GM12891 (cell line): ENCODE measurements around the gene CBR1.

Experiments
- DNase-seq: peaks from one replicate; pipeline ENCODE4 v3.0.0; 2011; ENCODE audit warnings: low spot score; ENCODE audit not compliant: insufficient read length
- FAIRE-seq: peaks from 2 replicates; lab custom pipeline; 2011; peaks lifted over from hg19 to GRCh38; lab: Jason Lieb, UNC
- PAX5 ChIP-seq: IDR thresholded peaks from 2 replicates; pipeline ENCODE4 v1.6.1; 2011; ENCODE audit warnings: low read length, moderate library complexity, mild to moderate bottlenecking; ENCODE audit not compliant: insufficient read depth, severe bottlenecking
- POLR2A ChIP-seq: IDR thresholded peaks from 2 replicates; pipeline ENCODE4 v1.6.1; 2011; ENCODE audit warnings: low read depth, low read length, control low read depth
- POLR2AphosphoS5 ChIP-seq: IDR thresholded peaks from 2 replicates; pipeline ENCODE4 v1.6.1; 2011; ENCODE audit warnings: low read depth, low read length, control low read depth
- POU2F2 ChIP-seq: IDR thresholded peaks from 2 replicates; pipeline ENCODE4 v1.6.1; 2011; ENCODE audit warnings: low read depth, mild to moderate bottlenecking, control low read depth, low read length, moderate library complexity
- SPI1 ChIP-seq: IDR thresholded peaks from 2 replicates; pipeline ENCODE4 v1.6.1; 2011; ENCODE audit warnings: low read depth, low read length, control low read depth
- TAF1 ChIP-seq: IDR thresholded peaks from 2 replicates; pipeline ENCODE4 v1.6.1; 2011; ENCODE audit warnings: low read depth, low read length, control low read depth

CBR1 gene

DNA sequence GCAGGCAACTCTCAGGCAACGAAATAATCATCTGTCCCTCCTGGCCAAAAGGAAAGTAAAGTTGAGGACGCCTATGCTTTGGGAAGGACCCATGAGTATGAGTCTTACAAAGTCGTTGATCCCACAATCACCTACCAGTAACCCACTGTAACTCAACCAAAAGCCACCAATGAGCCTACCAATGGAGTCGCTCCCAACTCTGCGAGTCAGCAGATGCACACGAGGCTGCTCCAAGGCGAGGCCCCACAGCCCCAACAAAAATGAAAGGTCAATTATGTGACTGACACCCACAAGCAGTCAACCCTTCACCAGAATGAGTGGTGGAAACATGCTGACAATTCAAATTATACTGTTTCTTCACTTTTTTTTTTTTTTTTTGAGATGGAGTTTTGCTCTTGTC, 21.5 kb upstream of the CBR1 start:
- FAIRE-seq, result no peak
- DNase-seq, result no peak
- no peak for TF ChIP-seq TAF1
- TF ChIP-seq POLR2AphosphoS5, result no peak
- TF ChIP-seq SPI1, result no peak
- TF ChIP-seq POLR2A, result no peak
- TF ChIP-seq PAX5, result no peak
- no peak for TF ChIP-seq POU2F2

DNA sequence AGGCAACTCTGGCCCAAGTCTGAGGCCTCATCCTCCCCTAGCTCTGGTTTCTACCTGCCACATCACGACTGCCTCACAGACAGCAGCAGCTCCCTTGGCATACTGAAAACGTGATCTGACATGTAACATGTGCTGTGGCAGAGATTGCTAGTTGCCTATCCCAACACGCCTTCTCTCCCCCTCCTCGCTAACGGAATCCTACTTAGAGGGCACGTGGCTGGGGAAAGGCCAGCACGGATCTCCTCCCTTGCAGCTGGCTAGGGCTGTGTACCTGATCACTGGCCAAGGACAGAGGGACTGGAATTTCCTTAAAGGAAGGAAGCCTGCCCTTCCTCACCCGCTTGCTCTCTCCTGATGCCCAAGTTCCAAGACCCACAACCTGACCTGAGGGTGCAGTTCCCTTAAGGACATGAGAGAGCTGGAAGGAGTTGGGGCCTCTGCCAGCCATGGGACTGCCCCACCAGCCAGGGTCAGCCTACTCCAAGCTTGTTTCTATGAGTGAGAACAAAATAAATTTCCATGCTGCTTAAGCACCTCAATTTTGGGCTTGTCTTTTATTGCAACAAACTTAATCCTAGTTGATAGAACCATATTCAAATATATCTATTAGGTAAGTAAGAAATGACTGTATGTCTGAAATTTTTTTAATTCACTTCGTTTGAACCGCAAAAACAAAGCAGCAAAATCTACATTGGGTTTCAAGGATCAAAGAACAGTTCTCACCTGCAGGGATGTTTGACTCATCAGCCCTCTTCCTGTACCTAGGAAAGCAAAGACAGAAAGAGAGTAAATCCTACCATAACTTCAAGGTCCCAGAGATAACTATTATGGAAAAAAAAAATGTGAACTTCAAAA, 16.7 kb upstream of the CBR1 start:
- TF ChIP-seq POU2F2, result no peak
- FAIRE-seq (no peak), DNase-seq (no peak)

DNA sequence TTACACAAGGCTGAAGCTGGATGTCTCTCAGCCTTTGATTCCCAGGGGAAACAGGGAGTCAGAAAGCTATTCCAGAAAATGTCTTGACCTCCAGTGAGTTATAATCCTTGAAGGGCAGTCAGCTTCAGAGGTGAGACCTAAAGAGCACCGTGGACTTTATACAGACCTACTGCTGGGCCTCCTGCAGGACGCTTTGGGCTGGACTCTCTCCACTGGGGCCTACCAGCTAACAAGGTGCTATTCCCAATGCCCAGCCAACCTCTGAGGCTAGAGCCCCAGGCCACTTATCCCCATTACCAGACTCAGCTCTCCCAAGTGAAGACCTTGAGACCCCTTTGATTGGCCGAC, 16.1 kb upstream of the CBR1 start:
- DNase-seq, result no peak
- no peak for FAIRE-seq
- no peak for TF ChIP-seq POLR2AphosphoS5
- TF ChIP-seq PAX5, result no peak
- TF ChIP-seq POLR2A, result no peak
- TF ChIP-seq SPI1, result no peak
- TF ChIP-seq POU2F2, result no peak
- TF ChIP-seq TAF1, result no peak

DNA sequence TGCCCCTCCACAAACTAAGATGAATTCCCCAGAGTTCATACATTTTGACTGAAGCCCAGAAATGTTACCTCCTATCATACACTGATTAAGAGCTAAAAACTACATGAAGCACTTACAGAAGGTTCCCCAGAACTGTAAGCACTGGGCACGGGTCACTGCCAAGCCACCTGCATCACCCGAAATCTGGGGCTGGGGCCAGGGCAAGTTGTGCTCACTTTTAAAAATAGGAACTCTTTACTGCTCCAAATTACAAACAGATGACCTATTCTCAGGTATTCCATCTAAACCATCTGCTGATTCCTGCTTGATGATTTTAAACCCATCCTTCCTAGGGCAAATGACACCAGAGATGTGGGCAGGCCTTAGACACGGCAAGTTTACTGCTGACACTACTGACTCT, 14.3 kb upstream of the CBR1 start:
- DNase-seq (no peak), FAIRE-seq (no peak)
- no peak for TF ChIP-seq POU2F2
- no peak for TF ChIP-seq SPI1
- no peak for TF ChIP-seq POLR2A
- TF ChIP-seq PAX5, result no peak
- TF ChIP-seq TAF1, result no peak
- TF ChIP-seq POLR2AphosphoS5, result no peak

DNA sequence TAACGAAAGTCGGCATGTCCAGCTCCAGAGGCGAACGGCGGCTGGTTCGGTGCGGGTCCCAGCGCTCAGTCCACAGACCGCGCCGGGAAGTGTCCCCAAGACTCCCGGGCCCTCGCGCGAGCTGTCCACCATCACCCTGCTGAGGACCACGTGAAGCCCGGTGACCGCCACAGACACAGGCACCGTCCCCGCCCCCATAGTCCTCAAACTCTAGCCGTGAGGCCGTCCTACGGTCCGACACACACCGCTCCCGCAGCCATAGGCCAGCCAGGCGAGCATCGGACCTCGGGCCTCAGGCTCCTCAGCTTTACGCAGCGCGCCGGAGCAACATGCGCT, 10.0 kb upstream of the CBR1 start:
- FAIRE-seq (no peak), DNase-seq (no peak)
- TF ChIP-seq TAF1 (no peak), PAX5 (no peak), POLR2AphosphoS5 (no peak), POU2F2 (no peak), POLR2A (no peak), SPI1 (no peak)

DNA sequence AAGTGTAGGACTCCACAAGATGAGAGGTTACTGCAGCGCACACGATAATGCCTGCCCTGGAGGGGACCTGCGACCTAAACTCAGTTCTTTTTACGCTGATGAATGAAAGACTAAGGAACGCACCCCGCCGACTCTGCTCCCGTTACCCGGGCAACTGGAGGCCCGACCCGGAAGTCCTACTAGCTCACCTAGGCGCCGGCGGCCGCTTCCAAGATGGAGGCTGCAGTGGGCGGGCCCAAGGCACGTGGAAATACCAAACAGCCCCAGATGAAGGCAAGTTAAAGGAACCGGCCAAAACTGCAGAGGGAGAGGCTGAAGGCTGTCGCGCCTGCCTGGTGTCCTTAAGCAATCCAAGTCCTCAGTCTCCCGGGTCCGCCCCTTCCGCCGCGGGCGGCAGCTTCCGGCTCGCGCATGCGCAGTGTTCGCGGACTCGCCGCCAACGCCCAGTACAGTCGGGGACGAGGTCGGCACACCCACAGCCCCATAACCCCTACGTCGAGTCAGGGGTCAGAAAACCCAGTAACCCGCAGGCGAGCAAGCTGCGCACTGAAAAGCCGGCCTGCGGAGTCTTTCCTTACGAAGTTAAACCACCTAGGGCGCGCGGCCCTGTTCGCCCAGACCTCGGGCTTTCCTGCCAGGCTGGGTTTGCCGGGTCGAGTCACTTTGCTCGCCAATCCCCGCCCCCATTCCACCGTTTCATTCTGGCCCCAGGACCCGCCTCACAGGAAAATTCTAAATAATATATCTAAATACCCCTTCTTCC, 9.5 kb upstream of the CBR1 start, which contains the start of gene SETD4:
Gene SETD4 (minus strand): TSS at position 368 of the 763 bp plus-strand sequence. CDS start 1,638 bp downstream, outside the sequence.
- TF ChIP-seq POU2F2, result no peak
- TF ChIP-seq POLR2AphosphoS5, result peak; percentile 88
- TF ChIP-seq POLR2A, result peak; percentile 88
- TF ChIP-seq PAX5, result no peak
- 0 out of 2 replicates have a peak, but pooled peaks have one; percentile 4 for TF ChIP-seq SPI1
- no peak; the same call in none of the 2 replicates for TF ChIP-seq TAF1
- peak; percentile 99 for FAIRE-seq
- DNase-seq, result peak; percentile 94

DNA sequence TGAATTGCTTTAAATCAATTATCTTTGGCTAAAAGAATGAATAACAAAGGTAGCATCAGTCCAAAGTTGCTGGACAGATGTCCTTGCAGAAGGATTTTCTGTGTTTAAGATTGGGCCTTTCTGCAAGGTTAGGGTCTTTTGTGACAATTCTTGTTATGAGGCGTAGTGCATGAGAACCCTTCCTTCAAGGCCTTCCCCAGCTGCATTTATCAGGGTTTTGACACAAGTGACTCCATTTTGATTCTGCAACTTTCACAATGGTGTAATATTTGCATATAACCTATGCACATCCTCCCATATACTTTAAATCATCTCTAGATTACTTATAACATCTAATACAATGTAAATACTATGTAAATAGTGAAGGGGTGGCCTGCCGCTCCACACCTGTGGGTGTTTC, 8.4 kb upstream of the CBR1 start:
- no peak for FAIRE-seq
- no peak for DNase-seq
- TF ChIP-seq SPI1 (no peak), POLR2A (no peak), POU2F2 (no peak), POLR2AphosphoS5 (no peak), TAF1 (no peak), PAX5 (no peak)

DNA sequence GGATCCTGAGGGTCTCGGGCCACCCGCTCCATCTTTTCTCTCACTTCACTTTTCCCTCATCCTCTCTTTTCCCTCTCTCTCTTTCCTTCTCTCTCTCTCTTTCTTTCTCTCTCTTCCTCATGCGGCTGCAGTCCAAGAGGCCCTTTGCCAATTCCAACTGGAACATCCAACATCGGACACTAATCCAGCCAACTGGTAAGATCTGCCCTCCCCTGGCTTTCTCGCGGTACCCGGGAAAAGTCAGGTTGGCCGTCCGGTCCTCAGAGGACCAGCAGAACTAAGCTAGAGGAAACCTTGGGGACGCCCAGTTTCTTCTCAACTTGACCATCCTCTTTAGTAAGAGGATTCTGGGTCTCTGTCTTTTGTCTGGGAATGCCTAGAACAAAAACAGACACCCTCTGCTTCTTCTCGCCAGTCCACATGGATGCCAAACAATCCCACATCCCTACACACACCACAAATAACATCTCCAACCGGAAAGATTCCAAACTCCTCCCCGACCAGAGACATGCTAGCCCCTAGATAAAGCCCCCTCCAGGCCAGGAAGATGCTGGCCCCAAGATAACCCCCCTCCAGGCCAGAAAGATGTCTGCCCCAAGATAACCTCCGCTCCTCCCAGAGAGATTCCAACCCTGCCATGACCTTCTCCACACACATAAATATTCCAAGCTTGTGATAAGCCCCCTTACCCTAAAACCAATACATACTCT, 6.3 kb upstream of the CBR1 start:
- TF ChIP-seq POLR2A (no peak), PAX5 (no peak), TAF1 (no peak), SPI1 (no peak), POLR2AphosphoS5 (no peak), POU2F2 (no peak)
- FAIRE-seq (no peak), DNase-seq (no peak)

DNA sequence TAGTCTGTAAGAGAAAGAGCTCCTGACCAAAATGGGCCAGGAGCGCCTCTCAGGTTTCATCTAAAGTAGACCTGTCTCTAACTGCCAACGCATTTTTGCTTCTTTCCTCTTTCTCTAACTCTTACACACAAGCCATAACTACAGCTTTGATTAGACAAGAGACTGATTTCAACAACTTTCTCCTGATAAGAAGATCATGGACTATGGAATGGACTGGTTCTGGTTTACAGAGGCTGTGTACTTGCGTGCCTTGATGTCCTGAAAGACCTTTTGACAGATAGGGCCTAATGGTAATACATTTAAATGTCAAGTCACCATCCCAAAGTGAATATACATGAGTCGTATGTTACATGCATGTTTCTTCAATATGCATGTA, 5.8 kb upstream of the CBR1 start:
- TF ChIP-seq SPI1 (no peak), POU2F2 (no peak), PAX5 (no peak), POLR2A (no peak), TAF1 (no peak), POLR2AphosphoS5 (no peak)
- no peak for DNase-seq
- FAIRE-seq, result no peak
